ENCODE measurements around the gene FES.

Gene FES

DNA sequence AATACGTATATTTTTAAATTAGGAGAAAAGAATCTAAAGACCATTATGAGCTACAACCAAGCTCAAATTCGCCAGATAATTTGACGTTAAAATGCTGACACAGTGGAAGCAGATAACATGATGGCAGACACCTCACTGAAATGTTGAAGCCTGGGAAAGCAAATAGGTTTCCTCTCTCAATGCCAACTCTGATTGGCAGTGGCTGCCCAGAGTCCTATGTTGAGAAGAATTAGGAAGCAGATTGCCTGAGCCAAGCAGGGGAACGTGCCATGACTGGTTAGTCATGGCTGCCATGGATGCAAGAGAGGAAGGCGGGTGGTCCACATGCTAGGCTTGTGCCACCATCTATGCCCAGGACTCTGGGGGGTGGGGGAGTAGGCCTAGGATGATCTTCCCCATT, 54.0 kb downstream of the FES start:
- no peak overlapping the region for H3K4me3 ChIP-seq (replicated peaks; ENCODE audit: low read depth, low read length)
- DNase-seq (ENCODE audit: low read depth): no peak
- TF ChIP-seq, protein P1, sequence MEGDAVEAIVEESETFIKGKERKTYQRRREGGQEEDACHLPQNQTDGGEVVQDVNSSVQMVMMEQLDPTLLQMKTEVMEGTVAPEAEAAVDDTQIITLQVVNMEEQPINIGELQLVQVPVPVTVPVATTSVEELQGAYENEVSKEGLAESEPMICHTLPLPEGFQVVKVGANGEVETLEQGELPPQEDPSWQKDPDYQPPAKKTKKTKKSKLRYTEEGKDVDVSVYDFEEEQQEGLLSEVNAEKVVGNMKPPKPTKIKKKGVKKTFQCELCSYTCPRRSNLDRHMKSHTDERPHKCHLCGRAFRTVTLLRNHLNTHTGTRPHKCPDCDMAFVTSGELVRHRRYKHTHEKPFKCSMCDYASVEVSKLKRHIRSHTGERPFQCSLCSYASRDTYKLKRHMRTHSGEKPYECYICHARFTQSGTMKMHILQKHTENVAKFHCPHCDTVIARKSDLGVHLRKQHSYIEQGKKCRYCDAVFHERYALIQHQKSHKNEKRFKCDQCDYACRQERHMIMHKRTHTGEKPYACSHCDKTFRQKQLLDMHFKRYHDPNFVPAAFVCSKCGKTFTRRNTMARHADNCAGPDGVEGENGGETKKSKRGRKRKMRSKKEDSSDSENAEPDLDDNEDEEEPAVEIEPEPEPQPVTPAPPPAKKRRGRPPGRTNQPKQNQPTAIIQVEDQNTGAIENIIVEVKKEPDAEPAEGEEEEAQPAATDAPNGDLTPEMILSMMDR (IDR thresholded peaks at IDR 0.05; ENCODE audit: low read length, missing control alignments): no peak

GRCh38 chr15:90939756-90940155, 55.5 kb downstream of the FES start:
- H3K4me3 ChIP-seq (replicated peaks; ENCODE audit: low read depth, low read length): no peak overlapping the region
- no peak for DNase-seq (ENCODE audit: low read depth)
- TF ChIP-seq, protein P1 (IDR thresholded peaks at IDR 0.05; ENCODE audit: low read length, missing control alignments): no peak

DNA sequence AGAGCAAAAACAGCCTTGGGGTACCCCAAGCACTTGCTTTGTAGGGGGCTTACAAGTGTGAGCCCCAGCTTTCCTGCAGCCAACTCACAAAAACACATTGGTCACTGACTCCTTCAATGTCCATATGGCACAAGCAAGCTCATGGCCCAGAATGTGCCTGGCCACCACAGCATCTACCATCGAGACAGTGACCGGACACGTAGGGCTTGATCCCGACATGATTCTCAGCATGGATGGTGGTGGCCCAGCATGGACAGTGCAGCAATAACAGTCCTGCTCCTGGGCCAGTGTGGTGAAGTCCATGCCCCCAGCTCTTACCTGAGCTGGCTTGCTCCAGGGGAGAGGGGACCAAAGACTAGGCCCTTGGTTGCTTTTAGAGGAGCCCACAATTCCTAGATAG, 56.7 kb downstream of the FES start:
- TF ChIP-seq, protein P1 (IDR thresholded peaks at IDR 0.05; ENCODE audit: low read length, missing control alignments): no peak
- H3K4me3 ChIP-seq (replicated peaks; ENCODE audit: low read depth, low read length): no peak overlapping the region
- no peak for DNase-seq (ENCODE audit: low read depth)

DNA sequence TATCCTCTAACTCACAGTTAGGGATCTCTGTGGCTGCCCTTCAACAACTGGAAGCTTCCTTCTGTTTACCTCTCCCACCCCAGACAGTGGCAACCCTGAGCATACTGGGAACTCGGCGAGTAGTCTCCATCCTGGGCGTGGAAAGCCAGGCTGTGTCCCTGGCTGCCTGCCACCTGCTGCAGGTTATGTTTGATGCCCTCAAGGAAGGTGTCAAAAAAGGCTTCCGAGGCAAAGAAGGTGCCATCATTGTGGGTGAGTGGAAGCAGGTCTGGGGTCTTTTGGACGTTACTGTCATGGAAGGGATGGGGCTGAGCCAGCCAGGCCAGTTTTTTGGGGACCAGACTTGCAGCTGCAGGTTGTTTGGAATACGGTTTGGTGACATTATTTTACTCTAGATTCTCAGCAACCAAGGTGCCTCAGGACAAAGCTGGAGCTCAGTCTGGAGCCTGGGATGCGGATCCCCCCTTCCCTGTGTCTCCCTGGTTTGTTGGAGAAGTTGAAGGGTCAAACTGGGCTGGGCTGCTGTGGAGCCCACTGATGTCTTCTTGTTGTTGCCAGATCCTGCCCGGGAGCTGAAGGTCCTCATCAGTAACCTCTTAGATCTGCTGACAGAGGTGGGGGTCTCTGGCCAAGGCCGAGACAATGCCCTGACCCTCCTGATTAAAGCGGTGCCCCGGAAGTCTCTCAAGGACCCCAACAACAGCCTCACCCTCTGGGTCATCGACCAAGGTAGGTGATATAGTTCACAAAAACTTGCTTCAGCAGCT, 58.2 kb downstream of the FES start:
- no peak for DNase-seq (ENCODE audit: low read depth)
- TF ChIP-seq, protein P1 (IDR thresholded peaks at IDR 0.05; ENCODE audit: low read length, missing control alignments): no peak
- no peak overlapping the region for H3K4me3 ChIP-seq (replicated peaks; ENCODE audit: low read depth, low read length)

DNA sequence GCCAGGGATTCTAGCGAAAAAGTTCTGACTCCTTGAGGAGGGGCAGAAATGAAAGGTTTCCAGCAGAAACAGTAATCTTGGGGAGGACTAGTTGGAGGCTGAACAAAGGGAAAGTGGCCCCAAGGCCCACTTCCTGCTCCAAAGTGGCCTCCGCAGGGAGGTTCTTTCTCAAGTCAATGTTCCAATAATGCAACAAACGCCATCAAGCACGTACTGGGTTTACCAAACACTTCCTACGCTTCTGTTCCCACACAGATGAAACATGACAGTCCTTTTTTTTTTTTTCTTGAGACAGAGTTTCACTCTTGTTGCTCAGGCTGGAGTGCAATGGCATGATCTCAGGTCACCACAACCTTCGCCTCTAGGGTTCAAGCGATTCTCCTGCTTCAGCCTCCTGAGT, 60.8 kb downstream of the FES start:
- no peak overlapping the region for H3K4me3 ChIP-seq (replicated peaks; ENCODE audit: low read depth, low read length)
- TF ChIP-seq, protein P1 (IDR thresholded peaks at IDR 0.05; ENCODE audit: low read length, missing control alignments): no peak
- no peak for DNase-seq (ENCODE audit: low read depth)

Measured in fibroblast of pulmonary artery (primary cell).